Liver (tissue), 9 donors: Measurements from ENCODE around the gene NOL6. TPM values are rescaled to one million over a fixed set of nuclear protein-coding genes. Genes with fewer than 3 reads are reported as not detected.

Experiments
- DNase-seq: peaks from one replicate; pipeline ENCODE4 v3.0.0-alpha.2; 2017; ENCODE audit warnings: low spot score
- H3K27ac ChIP-seq, 2 donors: one replicate each; pipeline ENCODE4 v1.7.0; 2013; ENCODE audit warnings: inconsistent platforms in 2 of 2, low read length in 2 of 2, control low read depth in 1 of 2, low read depth in 1 of 2, mild to moderate bottlenecking in 1 of 2
- H3K27me3 ChIP-seq, 4 donors: one replicate each; pipeline versions ENCODE4 v1.6.1 to v1.7.0; 2013; ENCODE audit warnings: low read length in 3 of 4, inconsistent platforms in 1 of 4, mild to moderate bottlenecking in 1 of 4, moderate library complexity in 1 of 4; ENCODE audit not compliant: control insufficient read depth in 4 of 4, insufficient read depth in 4 of 4
- H3K36me3 ChIP-seq, 4 donors: one replicate each; pipeline versions ENCODE4 v1.6.1 to v1.7.0; 2013; ENCODE audit warnings: low read length in 3 of 4, mild to moderate bottlenecking in 3 of 4, low read depth in 1 of 4, moderate library complexity in 1 of 4; ENCODE audit not compliant: control insufficient read depth in 4 of 4, insufficient read depth in 3 of 4
- H3K4me1 ChIP-seq, 4 donors: one replicate each; pipeline versions ENCODE4 v1.6.1 to v1.7.0; 2013; ENCODE audit warnings: low read length in 3 of 4, mild to moderate bottlenecking in 3 of 4, moderate library complexity in 1 of 4; ENCODE audit not compliant: control insufficient read depth in 4 of 4, insufficient read depth in 4 of 4
- H3K4me3 ChIP-seq, 3 donors: one replicate each; pipeline versions ENCODE4 v1.6.1 to v1.7.0; 2013; ENCODE audit warnings: low read length in 3 of 3, control low read depth in 1 of 3, low read depth in 1 of 3, mild to moderate bottlenecking in 1 of 3
- H3K9ac ChIP-seq, 2 donors: one replicate each; pipeline ENCODE4 v1.7.0; 2013; ENCODE audit warnings: low read length in 2 of 2, mild to moderate bottlenecking in 2 of 2, moderate library complexity in 2 of 2, control low read depth in 1 of 2, low read depth in 1 of 2
- H3K9me3 ChIP-seq, 4 donors: one replicate each; pipeline versions ENCODE4 v1.6.1 to v1.7.0; 2013; ENCODE audit warnings: low read length in 3 of 4; ENCODE audit not compliant: control insufficient read depth in 4 of 4
- EGR1 ChIP-seq, 2 donors: IDR thresholded peaks; 2 replicates each; pipeline ENCODE4 v1.6.1; 2016 to 2018; ENCODE audit warnings: antibody characterized with exemption in 2 of 2, low read depth in 2 of 2
- FOXA1 ChIP-seq: IDR thresholded peaks from 2 replicates; pipeline ENCODE4 v1.6.1; 2016; ENCODE audit warnings: antibody characterized with exemption
- FOXA2 ChIP-seq: IDR thresholded peaks from 2 replicates; pipeline ENCODE4 v1.6.1; 2016; ENCODE audit warnings: antibody characterized with exemption
- GABPA ChIP-seq, 2 donors: IDR thresholded peaks in 1 of 2; conservative IDR thresholded peaks in 1 of 2; 2 replicates each; pipeline ENCODE4 v1.6.1; 2016; ENCODE audit warnings: antibody characterized with exemption in 2 of 2, mild to moderate bottlenecking in 1 of 2, moderate library complexity in 1 of 2
- HNF4A ChIP-seq, 2 donors: conservative IDR thresholded peaks; 2 replicates each; pipeline ENCODE4 v1.6.1; 2016; ENCODE audit warnings: antibody characterized with exemption in 2 of 2, mild to moderate bottlenecking in 2 of 2
- HNF4G ChIP-seq: IDR thresholded peaks from 2 replicates; pipeline ENCODE4 v1.6.1; 2016; ENCODE audit warnings: antibody characterized with exemption
- JUND ChIP-seq, 2 donors: IDR thresholded peaks; 2 replicates each; pipeline ENCODE4 v1.6.1; 2016; ENCODE audit warnings: antibody characterized with exemption in 2 of 2
- RAD21 ChIP-seq, 2 donors: IDR thresholded peaks; 2 replicates each; pipeline ENCODE4 v1.6.1; 2016; ENCODE audit warnings: antibody characterized with exemption in 2 of 2, mild to moderate bottlenecking in 2 of 2
- REST ChIP-seq: IDR thresholded peaks from 2 replicates; pipeline ENCODE4 v1.6.1; 2016; ENCODE audit warnings: antibody characterized with exemption, mild to moderate bottlenecking
- YY1 ChIP-seq: IDR thresholded peaks from 2 replicates; pipeline ENCODE4 v1.6.1; 2016; ENCODE audit warnings: antibody characterized with exemption, mild to moderate bottlenecking
- WGBS: extraction: QIAGEN DNeasy Blood & Tissue Kit; methylation state at CpG from one replicate; pipeline ENCODE4 v1.1.7; 2013; 5-methylcytosine and 5-hydroxymethylcytosine counted together
- polyA plus RNA-seq, 2 donors: library from polyadenylated mRNA; stranded (reverse) in 1 of 2; unstranded in 1 of 2; fragments of 200-250 nt in 1 of 2; fragments of >200 nt in 1 of 2; fragmentation: Nextera tagmentation in 1 of 2; extraction: Ambion mirVana in 1 of 2; gene quantifications; one replicate each; pipeline versions ENCODE4 v1.2.1 to v1.2.3, GENCODE V29; 2013 to 2015
- total RNA-seq, 2 donors: library from RNA; depleted of rRNA; stranded (reverse); fragments of >200 nt; gene quantifications; one replicate each; pipeline ENCODE4 v1.2.3, GENCODE V29; 2014
- TF ChIP-seq, protein P1 (sequence below): IDR thresholded peaks from 2 replicates; pipeline ENCODE4 v1.6.1; 2016; ENCODE audit warnings: antibody characterized with exemption
- TF ChIP-seq, protein P2 (sequence below): fragments of 150-350 bp; IDR thresholded peaks from 2 replicates; pipeline ENCODE4 v1.5.1; 2017; ENCODE audit warnings: improper control_type of control experiment, low read depth, low read length; ENCODE audit not compliant: missing input control
- donor health status: healthy.
- donor health status: healthy.
- donor health status: healthy.
- donor health status: healthy.
- donor health status: healthy.

NOL6 gene
- total and polyA plus RNA-seq, 4 donors, result 8.8 to 20.2 (median 13.8) TPM

DNA sequence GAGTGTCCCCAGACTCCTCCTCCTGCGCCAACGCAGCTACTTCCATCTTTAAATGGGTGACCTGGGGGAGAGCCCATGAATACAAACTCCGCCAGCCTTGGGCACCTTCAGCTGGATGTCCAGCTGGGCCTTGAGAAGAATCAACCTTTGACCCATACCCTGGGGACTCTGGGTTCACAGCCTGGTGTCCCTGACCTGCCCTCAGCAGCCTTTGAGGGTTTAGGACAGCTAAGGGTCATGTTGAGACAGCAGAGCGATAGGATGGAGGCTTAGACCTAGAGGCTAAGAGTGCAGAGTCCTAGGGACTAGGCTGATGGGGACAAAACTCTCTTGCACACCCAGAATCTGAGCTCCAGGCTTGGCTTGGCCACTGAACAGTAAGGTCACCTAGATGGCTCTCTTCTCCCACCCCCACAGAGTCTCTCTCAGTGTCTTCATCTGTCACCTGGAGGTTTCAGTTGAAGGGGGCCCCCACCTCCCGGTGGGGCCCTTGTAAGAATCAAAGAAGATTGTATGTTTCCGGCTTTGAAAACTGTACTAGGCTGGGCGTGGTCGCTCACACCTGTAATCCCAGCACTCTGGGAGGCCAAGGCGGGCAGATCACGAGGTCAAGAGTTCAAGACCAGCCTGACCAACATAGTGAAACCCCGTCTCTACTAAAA, 19.6 kb downstream of the NOL6 start (continued):
- TF ChIP-seq REST (no peak), RAD21 (IDR thresholded peaks at IDR 0.05) (peak in 1 of 2 donors; percentile 31), FOXA1 (no peak)

DNA sequence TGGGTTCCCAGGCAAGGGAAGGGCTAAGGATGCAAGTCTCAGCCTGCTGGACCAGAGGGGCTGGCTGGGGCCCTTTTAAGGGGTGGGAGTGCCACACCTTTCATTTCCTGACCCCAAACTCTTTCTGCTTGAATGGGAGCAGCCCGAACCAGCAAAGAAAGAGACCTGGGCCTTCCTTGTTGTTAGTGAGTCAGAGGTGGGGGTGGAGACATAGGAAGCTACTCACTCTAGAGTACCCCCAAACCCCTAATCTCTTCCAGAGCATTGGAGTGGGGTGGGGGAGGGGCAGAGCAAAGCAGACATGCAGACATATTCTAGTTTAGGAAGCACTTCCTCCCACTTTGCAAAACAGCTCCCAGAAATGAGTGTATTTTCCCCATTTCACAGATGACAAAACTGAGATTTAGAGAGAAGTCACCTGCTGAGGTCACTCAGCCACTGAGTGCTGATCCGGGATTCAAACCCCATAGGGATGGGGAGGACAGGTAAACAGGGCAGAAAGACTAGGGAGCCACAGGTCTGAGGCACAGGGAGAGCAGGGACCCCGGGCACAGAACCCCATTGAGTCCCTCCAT, 20.4 kb downstream of the NOL6 start:
- no peak for DNase-seq
- Histone ChIP-seq H3K36me3 (no peaks in the 10 kb centered on the region), H3K9ac (no peak overlapping the region), H3K4me1 (peaks cover 0 to 10% (median 5%) of the 10 kb centered on the region in 4 donors), H3K27me3 (no peaks in the 10 kb centered on the region), H3K9me3 (no peaks in the 10 kb centered on the region), H3K27ac (no peak overlapping the region), H3K4me3 (no peak overlapping the region)
- TF ChIP-seq, protein P1, sequence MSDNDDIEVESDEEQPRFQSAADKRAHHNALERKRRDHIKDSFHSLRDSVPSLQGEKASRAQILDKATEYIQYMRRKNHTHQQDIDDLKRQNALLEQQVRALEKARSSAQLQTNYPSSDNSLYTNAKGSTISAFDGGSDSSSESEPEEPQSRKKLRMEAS, result no peak
- TF ChIP-seq FOXA1, result no peak
- no peak for TF ChIP-seq HNF4A (conservative IDR thresholded peaks at IDR 0.05)
- TF ChIP-seq RAD21 (IDR thresholded peaks at IDR 0.05), result no peak
- no peak for TF ChIP-seq JUND (IDR thresholded peaks at IDR 0.05)
- no peak for TF ChIP-seq YY1
- 83% methylated on average over 3 of the region's 3 CpGs for WGBS

- DNase-seq, result peak; percentile 59
- WGBS, result 40% methylated on average over 7 of the region's 7 CpGs
- TF ChIP-seq, protein P2, sequence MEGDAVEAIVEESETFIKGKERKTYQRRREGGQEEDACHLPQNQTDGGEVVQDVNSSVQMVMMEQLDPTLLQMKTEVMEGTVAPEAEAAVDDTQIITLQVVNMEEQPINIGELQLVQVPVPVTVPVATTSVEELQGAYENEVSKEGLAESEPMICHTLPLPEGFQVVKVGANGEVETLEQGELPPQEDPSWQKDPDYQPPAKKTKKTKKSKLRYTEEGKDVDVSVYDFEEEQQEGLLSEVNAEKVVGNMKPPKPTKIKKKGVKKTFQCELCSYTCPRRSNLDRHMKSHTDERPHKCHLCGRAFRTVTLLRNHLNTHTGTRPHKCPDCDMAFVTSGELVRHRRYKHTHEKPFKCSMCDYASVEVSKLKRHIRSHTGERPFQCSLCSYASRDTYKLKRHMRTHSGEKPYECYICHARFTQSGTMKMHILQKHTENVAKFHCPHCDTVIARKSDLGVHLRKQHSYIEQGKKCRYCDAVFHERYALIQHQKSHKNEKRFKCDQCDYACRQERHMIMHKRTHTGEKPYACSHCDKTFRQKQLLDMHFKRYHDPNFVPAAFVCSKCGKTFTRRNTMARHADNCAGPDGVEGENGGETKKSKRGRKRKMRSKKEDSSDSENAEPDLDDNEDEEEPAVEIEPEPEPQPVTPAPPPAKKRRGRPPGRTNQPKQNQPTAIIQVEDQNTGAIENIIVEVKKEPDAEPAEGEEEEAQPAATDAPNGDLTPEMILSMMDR, result peak; percentile 55
- TF ChIP-seq RAD21 (IDR thresholded peaks at IDR 0.05) (peak; percentile 76 to 80), FOXA1 (no peak), HNF4G (no peak), GABPA (IDR thresholded peaks at IDR 0.05 in 1 of 2, conservative IDR thresholded peaks at IDR 0.05 in 1 of 2) (no peak), EGR1 (IDR thresholded peaks at IDR 0.05; ENCODE audit: low read depth in 2 of 2) (no peak), FOXA2 (no peak)
- H3K4me1 ChIP-seq, result peaks cover 2 to 16% (median 9%) of the 10 kb centered on the region in 4 donors
- no peak overlapping the region for H3K27ac ChIP-seq
- H3K4me3 ChIP-seq, result no peak overlapping the region
- H3K36me3 ChIP-seq, result no peaks in the 10 kb centered on the region
- H3K27me3 ChIP-seq, result no peaks in the 10 kb centered on the region
- H3K9me3 ChIP-seq, result no peaks in the 10 kb centered on the region
- H3K9ac ChIP-seq, result no peak overlapping the region
Measured at GRCh38 chr9:33452828-33453271, 20.9 kb downstream of the NOL6 start.
